K562 (cell line): ENCODE measurements around the gene MCM7. TPM values are rescaled to one million over a fixed set of nuclear protein-coding genes. Genes with fewer than 3 reads are reported as not detected.

ENCODE experiments used
- ATAC-seq: fragments of 200-7000 bp; cut with Tn5 transposase; 3 replicates; pipeline ENCODE4 v1.9.1; 2020; ENCODE audit warnings: moderate library complexity
- BruUV-seq: library from RNA; stranded (reverse); fragments of 400-500 nt; replicated peaks from 2 replicates; lab custom pipeline; 2021; lab: Mats Ljungman, UMichigan
- CTCF ChIA-PET: fragments of 300-600 bp; formaldehyde crosslinking; extraction: SDS; loops from one replicate; lab custom pipeline; 2021; ENCODE audit warnings: low intra/inter-chr PET ratio; lab: Yijun Ruan, JAX
- POLR2A ChIA-PET: fragments of 300-600, 350-650 bp; sonication (Branson Sonifier 250); formaldehyde crosslinking; extraction: SDS; loops from one replicate; lab custom pipeline; 2021; ENCODE audit warnings: antibody characterized with exemption, inconsistent platforms; lab: Yijun Ruan, JAX
- DNase-seq, 4 experiments: peaks; one replicate each; pipeline versions ENCODE4 v3.0.0 to v3.0.0-alpha.2; 2011 to 2018; ENCODE audit warnings: low spot score in 3 of 4, mixed read lengths in 3 of 4; ENCODE audit errors: extremely low read depth in 1 of 4
- FAIRE-seq: peaks from 2 replicates; lab custom pipeline; 2011; peaks lifted over from hg19 to GRCh38; lab: Jason Lieb, UNC
- H2AFZ ChIP-seq: 2 replicates; pipeline ENCODE4 v1.6.0; 2011; ENCODE audit warnings: low read depth, low read length, control low read depth, inconsistent platforms
- H3K27ac ChIP-seq: fragments of 200-600 bp; 3 replicates; pipeline ENCODE4 v1.8.0; 2011; ENCODE audit warnings: low read depth, mild to moderate bottlenecking, control low read depth, inconsistent platforms, low read length, moderate library complexity, mixed read lengths; ENCODE audit errors: extremely low read depth
- H3K27me3 ChIP-seq, 2 experiments: fragments of 300-600 bp in 1 of 2; 2 replicates in 1 of 2; 3 replicates in 1 of 2; pipeline versions ENCODE4 v1.6.0 to v1.8.0; 2011; ENCODE audit warnings: inconsistent platforms in 2 of 2, low read length in 2 of 2, mild to moderate bottlenecking in 1 of 2, mixed read lengths in 1 of 2, moderate library complexity in 1 of 2; ENCODE audit not compliant: control insufficient read depth in 2 of 2, insufficient read depth in 2 of 2
- H3K36me3 ChIP-seq: fragments of 300-600 bp; 3 replicates; pipeline ENCODE4 v1.8.0; 2011; ENCODE audit warnings: mild to moderate bottlenecking, low read length, inconsistent platforms; ENCODE audit not compliant: control insufficient read depth, insufficient read depth
- H3K4me1 ChIP-seq, 2 experiments: fragments of 200-600 bp in 1 of 2; replicated peaks in 1 of 2; 2 replicates in 1 of 2; 3 replicates in 1 of 2; pipeline versions ENCODE4 v1.5.1 to v1.8.0; 2011; ENCODE audit warnings: inconsistent platforms in 2 of 2, low read length in 2 of 2, mild to moderate bottlenecking in 1 of 2, mixed read lengths in 1 of 2, moderate library complexity in 1 of 2; ENCODE audit not compliant: control insufficient read depth in 2 of 2, insufficient read depth in 2 of 2
- H3K4me2 ChIP-seq: 2 replicates; pipeline ENCODE4 v1.6.1; 2011; ENCODE audit warnings: low read length, control low read depth, inconsistent platforms, mixed read lengths; ENCODE audit not compliant: insufficient read depth
- H3K4me3 ChIP-seq: fragments of 200-600 bp; sonication (generic), shearing (Covaris generic); 2 replicates; pipeline ENCODE4 v1.5.1; 2016; ENCODE audit warnings: control low read depth, inconsistent platforms
- H3K79me2 ChIP-seq: fragments of 200-600 bp; 3 replicates; pipeline ENCODE4 v1.8.0; 2011; ENCODE audit warnings: low read length, inconsistent platforms; ENCODE audit not compliant: control insufficient read depth, insufficient read depth
- H3K9ac ChIP-seq, 2 experiments: 2 replicates each; pipeline versions ENCODE4 v1.6.0 to v1.6.1; 2011; ENCODE audit warnings: low read depth in 2 of 2, low read length in 2 of 2, control low read depth in 1 of 2, inconsistent platforms in 1 of 2, mild to moderate bottlenecking in 1 of 2, mixed read lengths in 1 of 2; ENCODE audit not compliant: insufficient read depth in 1 of 2
- H3K9me1 ChIP-seq: one replicate; pipeline ENCODE4 v1.6.0; 2011; ENCODE audit warnings: inconsistent platforms, mild to moderate bottlenecking, low read length, moderate library complexity; ENCODE audit not compliant: control insufficient read depth, insufficient read depth
- H3K9me3 ChIP-seq: replicated peaks from 2 replicates; pipeline ENCODE4 v1.5.1; 2011; ENCODE audit warnings: low read depth, low read length, inconsistent platforms; ENCODE audit not compliant: control insufficient read depth, insufficient read depth
- H4K20me1 ChIP-seq: replicated peaks from 2 replicates; pipeline ENCODE4 v1.6.1; 2011; ENCODE audit warnings: low read length, inconsistent platforms, mixed read lengths; ENCODE audit not compliant: control insufficient read depth, insufficient read depth
- CCNT2 ChIP-seq: IDR thresholded peaks from 2 replicates; pipeline ENCODE4 v1.6.1; 2011; ENCODE audit warnings: borderline replicate concordance, low read depth, mild to moderate bottlenecking, moderate library complexity, mixed read lengths, low read length; ENCODE audit not compliant: insufficient read length; ENCODE audit errors: extremely low read depth
- FOXK1 ChIP-seq: sonication (generic); formaldehyde crosslinking; IDR thresholded peaks from 2 replicates; pipeline ENCODE4 v1.8.0; 2022; ENCODE audit warnings: missing genetic modification reagents, mild to moderate bottlenecking, borderline replicate concordance
- HCFC1 ChIP-seq: IDR thresholded peaks from 2 replicates; pipeline ENCODE4 v1.6.1; 2012; ENCODE audit warnings: low read depth, low read length, improper control_type of control experiment
- JUNB ChIP-seq: fragments of 450-650 bp; formaldehyde crosslinking; conservative IDR thresholded peaks from 2 replicates; pipeline ENCODE4 v1.4.0; 2020; ENCODE audit warnings: mild to moderate bottlenecking
- KAT7 ChIP-seq: sonication (generic); formaldehyde crosslinking; IDR thresholded peaks from 2 replicates; pipeline ENCODE4 v1.8.0; 2022; ENCODE audit warnings: missing genetic modification reagents, mild to moderate bottlenecking, borderline replicate concordance
- KLF6 ChIP-seq: fragments of 250-450 bp; sonication (Bioruptor Pico); IDR thresholded peaks from 2 replicates; pipeline ENCODE4 v1.4.0; 2020; ENCODE audit warnings: mild to moderate bottlenecking, moderate library complexity, borderline replicate concordance
- PHF8 ChIP-seq: fragments of 200-600 bp; sonication (generic); IDR thresholded peaks from 2 replicates; pipeline ENCODE4 v1.6.1; 2012; ENCODE audit warnings: mixed run types, mild to moderate bottlenecking, inconsistent platforms, low read length, moderate library complexity, borderline replicate concordance
- POLR2G ChIP-seq: fragments of 200-400 bp; formaldehyde crosslinking; IDR thresholded peaks from 2 replicates; pipeline ENCODE4 v1.6.1; 2017; ENCODE audit warnings: low read depth, mild to moderate bottlenecking, antibody characterized with exemption, low read length, moderate library complexity
- POLR3G ChIP-seq: IDR thresholded peaks from 2 replicates; pipeline ENCODE4 v1.6.1; 2011; ENCODE audit not compliant: insufficient read length, insufficient replicate concordance; ENCODE audit errors: extremely low read depth
- SMAD3 ChIP-seq: fragments of 450-650 bp; formaldehyde crosslinking; conservative IDR thresholded peaks from 2 replicates; pipeline ENCODE4 v1.4.0; 2020; ENCODE audit warnings: mild to moderate bottlenecking
- SNIP1 ChIP-seq: fragments of 450-650 bp; IDR thresholded peaks from 2 replicates; pipeline ENCODE4 v1.7.1; 2017; ENCODE audit warnings: low read depth, mild to moderate bottlenecking
- TCF7L2 ChIP-seq: fragments of 150-350 bp; IDR thresholded peaks from 2 replicates; pipeline ENCODE4 v1.6.1; 2016; ENCODE audit warnings: low read depth, mild to moderate bottlenecking, low read length, moderate library complexity
- TGIF2 ChIP-seq: sonication (generic); formaldehyde crosslinking; IDR thresholded peaks from 2 replicates; pipeline ENCODE4 v1.8.1; 2022; ENCODE audit warnings: mild to moderate bottlenecking, missing genetic modification reagents, moderate library complexity
- ZBTB7A ChIP-seq: IDR thresholded peaks from 2 replicates; pipeline ENCODE4 v1.6.1; 2011; ENCODE audit warnings: low read depth, mild to moderate bottlenecking, low read length, moderate library complexity, borderline replicate concordance; ENCODE audit not compliant: control insufficient read depth
- ZNF140 ChIP-seq: fragments of 250-450 bp; sonication (Bioruptor Pico); IDR thresholded peaks from 2 replicates; pipeline ENCODE4 v1.8.0; 2021; ENCODE audit warnings: moderate library complexity, mild to moderate bottlenecking, inconsistent platforms
- ZNF232 ChIP-seq: sonication (generic); formaldehyde crosslinking; IDR thresholded peaks from 2 replicates; pipeline ENCODE4 v1.8.0; 2022; ENCODE audit warnings: mild to moderate bottlenecking, missing genetic modification reagents
- WGBS: fragments of 100-300 bp; shearing (Covaris generic); methylation state at CpG from one replicate; pipeline ENCODE4 v1.1.6; 2016; ENCODE audit warnings: low coverage, mixed read lengths; ENCODE audit not compliant: insufficient coverage; ENCODE audit errors: missing lambda C conversion rate; 5-methylcytosine and 5-hydroxymethylcytosine counted together
- in situ Hi-C: fragments of 300-500 bp; cut with MboI; formaldehyde crosslinking; loops from 4 replicates; pipeline ENCODE4 v1.15.0; 2018; ENCODE audit warnings: inconsistent platforms, mixed read lengths
- intact Hi-C: fragments of 100-400 bp; cut with micrococcal nuclease; formaldehyde crosslinking; loops from 2 replicates; pipeline ENCODE4 v1.14.2; 2022
- polyA plus RNA-seq, 8 experiments: library from polyadenylated mRNA; depleted of rRNA in 4 of 8; stranded (reverse) in 5 of 8; unstranded in 3 of 8; fragments of >200 nt; fragmentation: Nextera tagmentation in 2 of 8; fragmentation: Illumina TruSeq in 1 of 8; extraction: Ambion mirVana in 2 of 8; extraction: Trizol in 1 of 8; gene quantifications; 2 replicates each; pipeline versions ENCODE4 v1.2.1 to v1.2.3, GENCODE V29; 2011 to 2014; ENCODE audit warnings: inconsistent platforms in 1 of 8, missing spikeins in 1 of 8
- total RNA-seq, 7 experiments: library from RNA; depleted of rRNA in 6 of 7; stranded (reverse); fragments of >200 nt in 6 of 7; fragmentation: Illumina TruSeq in 2 of 7; extraction: Trizol in 2 of 7; gene quantifications; 2 replicates each; pipeline versions ENCODE4 v1.2.1 to v1.2.3, GENCODE V29; 2011 to 2021; ENCODE audit warnings: low replicate concordance in 1 of 7
- TF ChIP-seq, protein P1 (sequence below): fragments of 450-650 bp; IDR thresholded peaks from 2 replicates; pipeline ENCODE4 v1.6.1; 2018; ENCODE audit not compliant: partially characterized antibody

The MCM7 gene
- total and polyA plus RNA-seq, 9 of the 15 experiments (the other 6 are each of a cell fraction or from before 2014, with no cell fraction given): 329 to 856 (median 437) TPM

DNA sequence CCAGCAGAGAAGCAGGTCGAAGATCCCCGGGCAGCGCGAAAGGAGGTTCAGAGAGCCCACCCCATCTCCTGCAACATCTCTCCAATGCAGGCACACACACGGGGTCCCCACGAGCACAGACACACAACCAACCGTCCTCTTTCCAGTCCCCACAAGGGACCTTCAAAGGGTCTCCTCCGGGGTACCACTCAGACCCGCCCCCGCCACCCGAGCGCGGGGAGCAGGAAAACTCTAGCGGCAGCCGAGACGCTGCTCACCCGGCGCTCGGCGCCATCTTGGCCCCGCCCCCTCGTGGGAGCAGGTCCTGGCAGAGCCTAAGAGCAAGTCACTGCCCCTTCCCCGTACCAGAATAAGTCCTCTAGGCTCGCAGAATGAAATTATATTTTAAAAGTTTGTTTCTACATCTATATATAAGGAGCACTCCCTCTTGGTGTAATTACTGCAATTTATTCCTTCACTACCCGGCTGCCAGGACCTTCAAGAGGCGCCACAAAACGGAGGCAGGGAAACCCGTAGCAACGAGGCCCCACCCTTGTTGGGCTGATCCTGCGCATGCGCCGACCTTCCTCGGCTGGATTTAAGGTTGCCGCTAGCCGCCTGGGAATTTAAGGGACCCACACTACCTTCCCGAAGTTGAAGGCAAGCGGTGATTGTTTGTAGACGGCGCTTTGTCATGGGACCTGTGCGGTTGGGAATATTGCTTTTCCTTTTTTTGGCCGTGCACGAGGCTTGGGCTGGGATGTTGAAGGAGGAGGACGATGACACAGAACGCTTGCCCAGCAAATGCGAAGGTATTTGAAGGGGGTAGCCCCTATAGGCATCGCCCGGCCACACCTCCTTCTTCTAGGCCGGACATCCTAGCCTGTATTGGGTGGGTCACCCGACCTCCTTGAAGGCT lies 18.1 kb upstream of the MCM7 start, which contains the start of the genes CNPY4 and TAF6:
CNPY4 (plus strand) TSS at position 563 of the 898 bp plus-strand sequence; CDS start at position 674, 111 bp downstream.
TAF6 (minus strand) TSS at position 287 of the 898 bp plus-strand sequence. CDS start 5,149 bp downstream, outside the sequence.
- Histone ChIP-seq H3K9ac (peak within 1 kb of the TSS; percentile 86 to 88), H3K36me3 (peaks cover 3% of the 10 kb centered on the region; the same call in 1 of the 3 replicates), H3K9me3 (no peaks in the 10 kb centered on the region), H3K4me3 (peak within 1 kb of the TSS; percentile 72), H3K27ac (peak within 1 kb of the TSS; percentile 88), H3K79me2 (peaks cover 17% of the 10 kb centered on the region), H3K4me1 (peaks cover 22 to 40% of the 10 kb centered on the region in 2 experiments), H3K27me3 (no peaks in the 10 kb centered on the region), H3K4me2 (peak within 1 kb of the TSS; percentile 99), H2AFZ (peak within 1 kb of the TSS; percentile 95), H4K20me1 (0 out of 2 replicates have a peak, but pooled peaks cover 4% of the 10 kb centered on the region), H3K9me1 (no peaks in the 10 kb centered on the region)
- DNase-seq (peak; percentile 99 to 100 (median 99)), ATAC-seq (peak; percentile 88), FAIRE-seq (peak; percentile 93)
- CTCF ChIA-PET: no interaction called here
- BruUV-seq: no TSS peak
- intact Hi-C loops (loop anchor here (1.0 to 2.0 kb wide), 2 partner anchors 19 to 37 kb away; partner anchors contain the start of genes AP4M1 and MCM7), in situ Hi-C loops (loop anchor here (10.0 kb wide), 1 partner anchor 1715 kb away; no protein-coding TSS in a partner anchor)
- WGBS: under 1% methylated on average over 49 of the region's 49 CpGs
- POLR2A ChIA-PET: interaction anchor here (0.7 to 1.7 kb wide), 3 partner anchors 12 to 18 kb away, joined by 3 to 15 read pairs (median 3); partner anchors contain the start of genes AP4M1 and MCM7
- TF ChIP-seq CCNT2: peak; percentile 44
- TF ChIP-seq POLR3G: no peak
- TF ChIP-seq HCFC1: peak; percentile 67
- TF ChIP-seq SNIP1: 0 out of 2 replicates have a peak, but pooled peaks have one; percentile 40
- TF ChIP-seq JUNB (CRISPR knock-in tag): 0 out of 2 replicates have a peak, but pooled peaks have one; percentile 10
- TF ChIP-seq KAT7: peak; percentile 94; the same call in 1 of the 2 replicates
- TF ChIP-seq ZBTB7A: peak; percentile 73; the same call in 1 of the 2 replicates
- no peak for TF ChIP-seq TCF7L2
- TF ChIP-seq KLF6 (CRISPR knock-in tag): peak; percentile 80; the same call in 1 of the 2 replicates
- peak; percentile 90 for TF ChIP-seq POLR2G
- TF ChIP-seq ZNF232 (CRISPR knock-in tag): no peak
- TF ChIP-seq FOXK1 (CRISPR knock-in tag): no peak
- TF ChIP-seq, protein P1, sequence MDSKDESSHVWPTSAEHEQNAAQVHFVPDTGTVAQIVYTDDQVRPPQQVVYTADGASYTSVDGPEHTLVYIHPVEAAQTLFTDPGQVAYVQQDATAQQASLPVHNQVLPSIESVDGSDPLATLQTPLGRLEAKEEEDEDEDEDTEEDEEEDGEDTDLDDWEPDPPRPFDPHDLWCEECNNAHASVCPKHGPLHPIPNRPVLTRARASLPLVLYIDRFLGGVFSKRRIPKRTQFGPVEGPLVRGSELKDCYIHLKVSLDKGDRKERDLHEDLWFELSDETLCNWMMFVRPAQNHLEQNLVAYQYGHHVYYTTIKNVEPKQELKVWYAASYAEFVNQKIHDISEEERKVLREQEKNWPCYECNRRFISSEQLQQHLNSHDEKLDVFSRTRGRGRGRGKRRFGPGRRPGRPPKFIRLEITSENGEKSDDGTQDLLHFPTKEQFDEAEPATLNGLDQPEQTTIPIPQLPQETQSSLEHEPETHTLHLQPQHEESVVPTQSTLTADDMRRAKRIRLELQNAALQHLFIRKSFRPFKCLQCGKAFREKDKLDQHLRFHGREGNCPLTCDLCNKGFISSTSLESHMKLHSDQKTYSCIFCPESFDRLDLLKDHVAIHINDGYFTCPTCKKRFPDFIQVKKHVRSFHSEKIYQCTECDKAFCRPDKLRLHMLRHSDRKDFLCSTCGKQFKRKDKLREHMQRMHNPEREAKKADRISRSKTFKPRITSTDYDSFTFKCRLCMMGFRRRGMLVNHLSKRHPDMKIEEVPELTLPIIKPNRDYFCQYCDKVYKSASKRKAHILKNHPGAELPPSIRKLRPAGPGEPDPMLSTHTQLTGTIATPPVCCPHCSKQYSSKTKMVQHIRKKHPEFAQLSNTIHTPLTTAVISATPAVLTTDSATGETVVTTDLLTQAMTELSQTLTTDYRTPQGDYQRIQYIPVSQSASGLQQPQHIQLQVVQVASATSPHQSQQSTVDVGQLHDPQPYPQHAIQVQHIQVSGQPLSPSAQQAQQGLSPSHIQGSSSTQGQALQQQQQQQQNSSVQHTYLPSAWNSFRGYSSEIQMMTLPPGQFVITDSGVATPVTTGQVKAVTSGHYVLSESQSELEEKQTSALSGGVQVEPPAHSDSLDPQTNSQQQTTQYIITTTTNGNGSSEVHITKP: no peak
- TF ChIP-seq SMAD3 (CRISPR knock-in tag): peak; percentile 72; the same call in 1 of the 2 replicates
- TF ChIP-seq ZNF140: no peak
- no peak for TF ChIP-seq TGIF2
- TF ChIP-seq PHF8: peak; percentile 92
